Measurements from ENCODE around the gene ABCG4. TPM values are rescaled to one million over a fixed set of nuclear protein-coding genes. Genes with fewer than 3 reads are reported as not detected.

The ABCG4 gene
- total RNA-seq = under 0.01 TPM in 2 replicates

DNA sequence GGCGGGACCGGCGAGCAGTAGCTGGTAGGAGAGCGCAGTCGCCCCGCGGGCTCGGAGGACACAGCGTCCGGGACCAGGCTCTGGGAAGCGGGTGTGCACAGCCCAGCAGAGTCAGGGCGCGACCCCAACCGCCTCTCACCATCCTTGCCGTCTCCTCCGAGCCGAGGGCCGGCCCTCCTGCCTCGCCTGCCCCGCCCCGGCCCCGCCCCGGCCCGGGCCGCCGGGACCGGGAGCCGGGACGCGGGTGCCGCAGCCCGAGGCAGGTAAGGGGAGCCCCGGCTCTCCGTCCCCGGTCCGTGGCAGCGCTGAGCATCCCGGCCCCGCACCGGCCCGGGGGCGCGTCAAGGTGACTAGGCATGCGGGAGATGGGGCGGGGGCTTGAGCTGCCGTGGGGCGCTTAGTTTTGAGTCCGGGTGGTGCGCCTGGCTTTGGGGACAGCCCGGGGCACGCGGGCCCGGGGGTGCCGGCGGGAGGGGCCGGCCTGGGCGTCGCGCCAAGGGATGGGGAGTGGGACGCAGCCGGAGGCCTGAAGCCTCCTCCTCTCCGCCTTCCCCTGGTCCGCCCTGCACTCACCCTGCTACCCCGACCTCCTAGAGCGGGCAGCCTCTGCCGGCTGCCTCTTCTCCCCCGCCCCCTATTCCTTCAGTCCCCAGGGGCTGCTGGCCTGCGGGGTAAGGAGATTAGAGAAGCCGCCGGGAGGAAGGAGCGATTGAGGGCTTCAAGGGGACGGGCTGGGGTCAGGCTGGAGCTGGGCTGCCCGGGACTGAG is at the start of gene ABCG4:
TSS of gene ABCG4 (plus strand) at position 35 of the 768 bp plus-strand sequence. CDS start 914 bp downstream, outside the sequence.

DNA sequence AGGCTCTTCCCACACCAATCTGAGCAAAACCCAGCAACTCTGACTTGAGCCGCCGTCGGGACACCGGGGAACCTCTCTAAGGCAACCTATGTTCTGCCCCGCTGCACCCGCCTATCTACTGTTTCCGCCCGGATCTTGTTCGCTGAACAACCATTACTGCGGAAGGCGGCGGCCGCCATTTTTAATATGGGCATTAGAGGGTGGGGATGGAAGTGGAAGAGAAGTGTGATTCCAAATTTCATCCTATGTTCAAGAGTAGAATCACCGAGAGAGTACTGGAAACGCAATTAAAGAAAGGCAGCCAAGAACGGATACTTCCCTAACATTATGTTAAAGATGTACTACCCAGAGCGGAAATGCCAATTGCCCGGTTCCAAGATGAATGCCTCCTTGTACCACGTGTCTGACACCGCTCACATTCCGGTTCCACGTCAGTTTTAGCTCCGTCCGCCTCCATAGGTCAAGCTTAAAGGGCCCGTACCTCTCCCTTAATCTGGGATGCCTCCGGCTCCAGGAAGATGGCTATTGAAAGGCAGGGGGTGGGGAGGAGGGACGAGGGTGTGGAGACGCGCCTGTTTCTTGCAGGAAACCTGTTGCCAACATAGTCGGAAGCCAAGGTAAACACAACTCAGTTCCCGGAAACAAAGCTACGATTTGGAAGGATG is 47.0 kb upstream of the ABCG4 start, which contains the start of gene DPAGT1:
TSS of gene DPAGT1 (minus strand) at position 95 of the 665 bp plus-strand sequence. CDS start 198 bp downstream, outside the sequence.

DNA sequence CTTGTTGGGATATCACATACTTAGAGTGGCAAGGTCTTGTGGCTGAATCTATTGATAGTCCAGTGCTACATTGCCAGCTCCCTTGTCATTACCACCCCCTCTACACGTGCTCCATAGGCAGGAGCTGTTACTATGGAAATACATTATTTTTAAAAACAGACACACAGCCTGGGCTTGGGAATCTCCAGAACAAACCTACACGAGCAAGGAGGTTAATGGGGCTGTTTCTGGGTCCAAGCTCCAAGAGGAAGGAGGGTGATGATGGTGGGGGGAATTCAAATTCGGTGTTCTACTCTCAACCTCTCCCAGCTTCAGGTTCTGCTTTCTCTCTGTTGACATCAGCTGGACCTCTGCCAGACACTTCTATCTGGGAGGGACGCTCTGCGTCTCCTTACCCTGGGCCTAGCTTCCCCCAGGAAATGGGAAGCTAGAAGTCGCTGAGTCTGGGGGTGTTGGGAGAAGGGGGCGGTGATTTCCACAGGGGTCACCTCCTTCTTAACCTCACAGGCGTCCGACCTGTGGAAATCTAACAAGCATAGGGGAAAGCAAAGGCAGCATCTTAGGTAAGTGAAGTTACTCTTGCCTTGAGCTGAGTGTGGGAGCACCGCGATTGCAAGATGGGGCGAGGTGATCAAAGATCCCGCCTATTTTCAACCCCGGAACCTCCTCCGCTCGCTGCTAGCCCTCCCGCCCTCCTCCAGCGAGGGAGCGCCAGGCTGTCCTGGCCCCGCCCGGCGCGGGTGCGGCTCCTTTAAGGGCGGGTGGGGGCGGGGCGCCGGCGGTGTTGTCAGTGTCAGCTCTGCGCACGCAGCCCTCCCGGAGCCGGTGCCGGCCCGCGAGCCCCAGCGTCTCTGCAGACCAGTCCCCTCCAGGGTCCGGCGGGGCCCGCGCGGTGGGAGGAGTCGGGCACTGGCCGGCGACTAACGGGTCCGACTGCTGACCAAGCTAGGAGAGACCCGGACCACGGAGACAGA is 42.0 kb upstream of the ABCG4 start, which contains the start of gene C2CD2L:
TSS of gene C2CD2L (plus strand) at position 781 of the 974 bp plus-strand sequence. CDS start 398 bp downstream, outside the sequence.

GRCh38 chr11:119121008-119121810 is 27.6 kb upstream of the ABCG4 start, which contains the start of gene HINFP:
HINFP (plus strand) TSS chr11:119121580; CDS start chr11:119126945, 5,365 bp downstream.

DNA sequence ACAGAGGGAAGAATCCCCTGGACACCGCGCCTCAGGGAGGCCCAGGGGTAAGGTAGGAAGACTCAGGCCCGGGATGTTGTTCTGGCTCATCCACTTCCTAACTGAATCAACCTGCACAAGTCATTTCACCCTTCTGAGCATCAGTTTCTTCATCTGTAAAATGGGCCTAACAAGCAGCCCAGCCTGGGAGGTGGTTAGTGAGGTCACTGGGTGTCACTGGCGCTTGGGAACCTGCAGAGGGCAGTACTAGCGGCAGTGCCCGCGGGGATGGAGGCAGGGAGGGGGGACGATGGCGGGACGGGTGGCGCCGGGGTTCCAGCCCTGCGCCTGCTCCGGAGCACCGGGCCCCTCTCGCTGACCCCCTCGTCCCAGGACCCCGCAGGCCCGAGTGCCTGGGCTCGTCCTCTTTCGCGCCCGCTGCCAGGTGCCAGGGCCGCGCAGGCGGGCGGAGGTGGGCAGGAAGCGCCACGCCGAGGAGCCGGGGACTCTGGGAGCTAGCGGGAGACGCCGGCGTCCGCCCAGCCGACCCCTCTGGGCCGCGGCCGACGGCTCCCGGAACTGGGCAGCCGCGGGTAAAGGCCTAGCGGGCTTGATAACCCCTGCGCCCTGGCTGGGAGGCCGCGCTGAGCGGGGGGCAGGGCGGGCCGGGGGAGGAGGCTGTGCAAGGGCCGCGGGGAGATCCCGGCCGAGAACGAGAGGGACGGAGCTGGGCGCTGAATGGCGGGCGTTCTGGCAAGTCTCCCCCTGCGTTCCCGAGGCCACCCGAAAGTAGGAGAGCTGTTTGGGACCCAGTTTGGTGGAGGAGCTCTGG is 19.8 kb downstream of the ABCG4 start, which contains the start of gene NLRX1:
TSS of gene NLRX1 (plus strand) at position 255 of the 811 bp plus-strand sequence. CDS start 2,679 bp downstream, outside the sequence.

GRCh38 chr11:119205574-119206510 is 57.0 kb downstream of the ABCG4 start, which contains the start of gene CBL:
CBL (plus strand) TSS chr11:119206339; CDS start chr11:119206418, 79 bp downstream.

Other genes with a start within 250 kb of the ABCG4 start
- gene BCL9L, start 223.1 kb upstream of the ABCG4 start, total RNA-seq = 18.0 and 20.1 TPM in 2 replicates
- gene UPK2, start 192.8 kb upstream of the ABCG4 start, total RNA-seq = not detected in 2 replicates
- gene FOXR1, start 177.3 kb upstream of the ABCG4 start, total RNA-seq = not detected in 2 replicates
- gene CENATAC, start 150.9 kb upstream of the ABCG4 start, total RNA-seq = 21.7 and 29.7 TPM in 2 replicates
- 492 and 1,967 TPM in 2 replicates for gene RPS25, start 130.7 kb upstream of the ABCG4 start, total RNA-seq
- 66.1 and 79.8 TPM in 2 replicates for gene TRAPPC4, start 130.3 kb upstream of the ABCG4 start, total RNA-seq
- gene SLC37A4, start 118.2 kb upstream of the ABCG4 start, total RNA-seq = 12.5 TPM in 2 replicates
- 73.1 and 128 TPM in 2 replicates for gene HYOU1, start 91.8 kb upstream of the ABCG4 start, total RNA-seq
- gene VPS11, start 81.2 kb upstream of the ABCG4 start, total RNA-seq = 28.0 and 34.9 TPM in 2 replicates
- gene HMBS, start 64.2 kb upstream of the ABCG4 start, total RNA-seq = 9.9 and 13.5 TPM in 2 replicates
- gene DPAGT1, start 47.2 kb upstream of the ABCG4 start, total RNA-seq = 25.4 and 26.8 TPM in 2 replicates
- 1.5 and 4.5 TPM in 2 replicates for gene C2CD2L, start 41.7 kb upstream of the ABCG4 start, total RNA-seq
- gene HINFP, start 27.5 kb upstream of the ABCG4 start, total RNA-seq = 12.9 and 16.2 TPM in 2 replicates
- 10.0 and 12.5 TPM in 2 replicates for gene NLRX1, start 19.7 kb downstream of the ABCG4 start, total RNA-seq
- not detected in 2 replicates for gene NHERF4, start 36.4 kb downstream of the ABCG4 start, total RNA-seq
- gene CBL, start 57.3 kb downstream of the ABCG4 start, total RNA-seq = 8.1 and 11.7 TPM in 2 replicates
- 0.73 and 0.98 TPM in 2 replicates for gene MCAM, start 168.1 kb downstream of the ABCG4 start, total RNA-seq
- 5.9 and 7.0 TPM in 2 replicates for gene RNF26, start 185.5 kb downstream of the ABCG4 start, total RNA-seq
- 0.39 and 0.73 TPM in 2 replicates for gene C1QTNF5, start 191.8 kb downstream of the ABCG4 start, total RNA-seq
- gene MFRP, start 197.7 kb downstream of the ABCG4 start, total RNA-seq = not detected in 2 replicates
- gene USP2, start 232.6 kb downstream of the ABCG4 start, total RNA-seq = under 0.01 TPM in 1 of 2 replicates, not detected in the other

All from subcutaneous preadipocyte (primary cell).